ENCODE data around the gene EYA4. TPM values are rescaled to one million over a fixed set of nuclear protein-coding genes. Genes with fewer than 3 reads are reported as not detected.

EYA4 gene
- total RNA-seq, 2 donors from 2014 or later: 0.11 to 0.26 TPM

- Mint-ChIP-seq H3K27ac (no peak overlapping the region), H3K36me3 (ENCODE audit: low read depth) (peaks cover 3% of the 10 kb centered on the region), H3K4me1 (peaks cover 27% of the 10 kb centered on the region), H3K9me3 (peaks cover 9% of the 10 kb centered on the region), H3K4me3 (no peak overlapping the region), H3K27me3 (ENCODE audit: insufficient read depth) (no peaks in the 10 kb centered on the region)
- DNase-seq: no peak
- Histone ChIP-seq H3K36me3 (ENCODE audit: control insufficient read depth, insufficient read depth, low read length) (no peaks in the 10 kb centered on the region), H3K4me1 (ENCODE audit: control insufficient read depth, insufficient read depth, low read length) (peaks cover 4% of the 10 kb centered on the region), H3K9me3 (ENCODE audit: control insufficient read depth, low read length) (peaks cover 11% of the 10 kb centered on the region), H3K27me3 (ENCODE audit: control insufficient read depth, insufficient read depth, low read length, poor library complexity, severe bottlenecking) (no peaks in the 10 kb centered on the region), H3K4me3 (ENCODE audit: low read length) (no peak overlapping the region), H3K27ac (ENCODE audit: low read depth, low read length) (no peak overlapping the region), H3K9ac (ENCODE audit: extremely low read depth, low read length, poor library complexity, severe bottlenecking) (no peak overlapping the region)
- TF ChIP-seq CTCF (conservative IDR thresholded peaks at IDR 0.05): no peak
- 76 to 92% methylated on average over 2 to 4 of the region's 4 CpGs for WGBS, 2 experiments (ENCODE audit: insufficient coverage in 1 of 2, insufficient read length in 1 of 2)
Observed at GRCh38 chr6:133466680-133467079, 225.5 kb downstream of the EYA4 start.

- Histone ChIP-seq H3K9me3 (ENCODE audit: control insufficient read depth, low read length) (peaks cover 11% of the 10 kb centered on the region), H3K36me3 (ENCODE audit: control insufficient read depth, insufficient read depth, low read length) (no peaks in the 10 kb centered on the region), H3K4me1 (ENCODE audit: control insufficient read depth, insufficient read depth, low read length) (peaks cover 4% of the 10 kb centered on the region), H3K4me3 (ENCODE audit: low read length) (no peak overlapping the region), H3K27ac (ENCODE audit: low read depth, low read length) (no peak overlapping the region), H3K27me3 (ENCODE audit: control insufficient read depth, insufficient read depth, low read length, poor library complexity, severe bottlenecking) (no peaks in the 10 kb centered on the region), H3K9ac (ENCODE audit: extremely low read depth, low read length, poor library complexity, severe bottlenecking) (no peak overlapping the region)
- Mint-ChIP-seq H3K4me3 (no peak overlapping the region), H3K9me3 (peaks cover 9% of the 10 kb centered on the region), H3K4me1 (peaks cover 24% of the 10 kb centered on the region), H3K27ac (no peak overlapping the region), H3K36me3 (ENCODE audit: low read depth) (peaks cover 3% of the 10 kb centered on the region), H3K27me3 (ENCODE audit: insufficient read depth) (no peaks in the 10 kb centered on the region)
- TF ChIP-seq CTCF (conservative IDR thresholded peaks at IDR 0.05): no peak
- DNase-seq: no peak
Observed at GRCh38 chr6:133467231-133467981, 226.2 kb downstream of the EYA4 start.

GRCh38 chr6:133467982-133468380 lies 226.8 kb downstream of the EYA4 start:
- H3K27ac Mint-ChIP-seq: no peak overlapping the region
- H3K4me1 ChIP-seq (ENCODE audit: control insufficient read depth, insufficient read depth, low read length): peaks cover 4% of the 10 kb centered on the region
- H3K27me3 Mint-ChIP-seq (ENCODE audit: insufficient read depth): no peaks in the 10 kb centered on the region
- WGBS, 2 experiments (ENCODE audit: insufficient coverage in 1 of 2, insufficient read length in 1 of 2): 86% methylated on average over 2 of the region's 2 CpGs; no CpG with 5 or more reads in 1 of the 2 experiments
- H3K9me3 ChIP-seq (ENCODE audit: control insufficient read depth, low read length): peaks cover 11% of the 10 kb centered on the region
- H3K36me3 Mint-ChIP-seq (ENCODE audit: low read depth): peaks cover 3% of the 10 kb centered on the region
- H3K27ac ChIP-seq (ENCODE audit: low read depth, low read length): no peak overlapping the region
- peaks cover 9% of the 10 kb centered on the region for H3K9me3 Mint-ChIP-seq
- no peak overlapping the region for H3K4me3 ChIP-seq (ENCODE audit: low read length)
- no peak for DNase-seq
- H3K4me3 Mint-ChIP-seq: no peak overlapping the region
- no peak overlapping the region for H3K9ac ChIP-seq (ENCODE audit: extremely low read depth, low read length, poor library complexity, severe bottlenecking)
- peaks cover 22% of the 10 kb centered on the region for H3K4me1 Mint-ChIP-seq
- no peaks in the 10 kb centered on the region for H3K27me3 ChIP-seq (ENCODE audit: control insufficient read depth, insufficient read depth, low read length, poor library complexity, severe bottlenecking)
- H3K36me3 ChIP-seq (ENCODE audit: control insufficient read depth, insufficient read depth, low read length): no peaks in the 10 kb centered on the region
- TF ChIP-seq CTCF (conservative IDR thresholded peaks at IDR 0.05): no peak

Data from endodermal cell (in vitro differentiated cells).